WERI-Rb-1 (cell line): ENCODE results near the gene ARID1B.

Source experiments
- DNase-seq: peaks from one replicate; pipeline ENCODE4 v3.0.0-alpha.2; 2020
- H3K27ac ChIP-seq: fragments of 250-450 bp; sonication (Bioruptor Pico); 2 replicates; pipeline ENCODE4 v1.5.1; 2020; ENCODE audit warnings: mild to moderate bottlenecking, moderate library complexity
- H3K27me3 ChIP-seq: fragments of 250-450 bp; sonication (Bioruptor Pico); 2 replicates; pipeline ENCODE4 v1.5.1; 2021; ENCODE audit warnings: mild to moderate bottlenecking, low read depth, moderate library complexity; ENCODE audit not compliant: insufficient read depth, severe bottlenecking
- H3K36me3 ChIP-seq: fragments of 250-450 bp; sonication (Bioruptor Pico); 2 replicates; pipeline ENCODE4 v1.5.1; 2020; ENCODE audit warnings: mild to moderate bottlenecking, moderate library complexity
- H3K4me3 ChIP-seq: 2 replicates; pipeline ENCODE4 v1.5.1; 2011; ENCODE audit warnings: low read depth, mild to moderate bottlenecking, control low read depth, low read length
- H3K9me3 ChIP-seq: fragments of 250-450 bp; sonication (Bioruptor Pico); 2 replicates; pipeline ENCODE4 v1.5.1; 2021; ENCODE audit warnings: mild to moderate bottlenecking, moderate library complexity; ENCODE audit not compliant: severe bottlenecking
- CTCF ChIP-seq: IDR thresholded peaks from 2 replicates; pipeline ENCODE4 v1.5.1; 2011; ENCODE audit warnings: low read depth, mild to moderate bottlenecking, control low read depth, inconsistent platforms, low read length

The ARID1B gene

GRCh38 chr6:157150076-157150475, 372.9 kb downstream of the ARID1B start:
- H3K27ac ChIP-seq = no peak overlapping the region
- H3K9me3 ChIP-seq = no peaks in the 10 kb centered on the region
- peaks cover 33% of the 10 kb centered on the region for H3K36me3 ChIP-seq
- TF ChIP-seq CTCF = no peak
- H3K4me3 ChIP-seq = no peak overlapping the region
- no peak for DNase-seq
- no peaks in the 10 kb centered on the region for H3K27me3 ChIP-seq

- Histone ChIP-seq H3K9me3 (no peaks in the 10 kb centered on the region), H3K4me3 (no peak overlapping the region), H3K27ac (no peak overlapping the region), H3K36me3 (peaks cover 33% of the 10 kb centered on the region), H3K27me3 (no peaks in the 10 kb centered on the region)
- DNase-seq = no peak
- no peak for TF ChIP-seq CTCF
These were observed 373.9 kb downstream of the ARID1B start for GRCh38 chr6:157151029-157151428.

- no peak for TF ChIP-seq CTCF
- Histone ChIP-seq H3K27me3 (no peaks in the 10 kb centered on the region), H3K4me3 (no peak overlapping the region), H3K27ac (no peak overlapping the region), H3K9me3 (no peaks in the 10 kb centered on the region), H3K36me3 (peaks cover 35% of the 10 kb centered on the region)
- DNase-seq = no peak
These were observed 374.8 kb downstream of the ARID1B start for GRCh38 chr6:157151989-157152388.

GRCh38 chr6:157152556-157152955, 375.4 kb downstream of the ARID1B start:
- TF ChIP-seq CTCF = no peak
- Histone ChIP-seq H3K27me3 (no peaks in the 10 kb centered on the region), H3K9me3 (no peaks in the 10 kb centered on the region), H3K36me3 (peaks cover 37% of the 10 kb centered on the region), H3K27ac (no peak overlapping the region), H3K4me3 (no peak overlapping the region)
- no peak for DNase-seq

- Histone ChIP-seq H3K27ac (no peak overlapping the region), H3K36me3 (peaks cover 18% of the 10 kb centered on the region), H3K9me3 (no peaks in the 10 kb centered on the region), H3K27me3 (no peaks in the 10 kb centered on the region), H3K4me3 (no peak overlapping the region)
- no peak for TF ChIP-seq CTCF
- no peak for DNase-seq
These were observed 378.6 kb downstream of the ARID1B start for GRCh38 chr6:157155804-157156203.

GRCh38 chr6:157157258-157157657, 380.1 kb downstream of the ARID1B start:
- Histone ChIP-seq H3K4me3 (no peak overlapping the region), H3K27me3 (no peaks in the 10 kb centered on the region), H3K36me3 (peaks cover 10% of the 10 kb centered on the region), H3K27ac (no peak overlapping the region; the same call in 1 of the 2 replicates), H3K9me3 (no peaks in the 10 kb centered on the region)
- no peak for DNase-seq
- TF ChIP-seq CTCF = no peak
